ENCODE measurements around the gene PRRT3. TPM values are rescaled to one million over a fixed set of nuclear protein-coding genes. Genes with fewer than 3 reads are reported as not detected.

PRRT3 gene
- total RNA-seq (10 to 100 TPM in 2 of 5 experiments, 1 to 10 TPM in 3; 5.1 to 10.8 (median 8.8) TPM), polyA plus RNA-seq (1 to 10 TPM; 5.4 to 6.4 TPM), total RNA-seq (15.2 reads per million, percentile 44 among the genes with 10 or more reads in this experiment)

- Histone ChIP-seq H3K36me3 (ENCODE audit: control insufficient read depth in 2 of 3, insufficient read depth in 3 of 3, low read length in 3 of 3) (peaks cover 0 to 11% (median 0%) of the 10 kb centered on the region in 3 experiments), H3K27me3 (ENCODE audit: control insufficient read depth in 2 of 2, insufficient read depth in 2 of 2, low read length in 2 of 2) (no peaks in the 10 kb centered on the region), H3K27ac (ENCODE audit: low read depth, low read length) (peak within 1 kb of the TSS; percentile 60), H3K9me3 (ENCODE audit: control insufficient read depth in 2 of 3, low read length in 3 of 3) (no peaks in the 10 kb centered on the region), H3K4me1 (ENCODE audit: control insufficient read depth in 2 of 2, insufficient read depth in 2 of 2, low read length in 2 of 2) (peaks cover 11 to 15% of the 10 kb centered on the region in 2 donors), H3K4me3 (ENCODE audit: low read length) (peak within 1 kb of the TSS; percentile 51)
- CTCF ChIA-PET, result interaction anchor here (1.7 kb wide), 1 partner anchor 19 kb away, joined by 7 read pairs; the partner anchor contains the start of gene CRELD1
- Mint-ChIP-seq H3K4me1 (peaks cover 10 to 24% (median 16%) of the 10 kb centered on the region in 7 donors), H3K27me3 (no peaks in the 10 kb centered on the region), H3K27ac (peak within 1 kb of the TSS in 8 of 9 donors; percentile 36 to 70 (median 62)), H3K4me3 (peak within 1 kb of the TSS; percentile 83 to 91 (median 86)), H3K36me3 (no peaks in the 10 kb centered on the region), H3K9me3 (no peaks in the 10 kb centered on the region)
- peak; percentile 89 for ATAC-seq
- DNase-seq, result peak; percentile 23 to 63 (median 51)
- intact Hi-C loops (cut with micrococcal nuclease), result loop anchor here (1.0 to 5.0 kb wide), 4 partner anchors 19 to 62 kb away; partner anchors contain the start of genes EMC3 (in 2 of the 2), CRELD1 (in 1 of the 2) and JAGN1 (in 1 of the 2)
- POLR2A ChIA-PET, result interaction anchor here (0.9 to 5.2 kb wide), 6 partner anchors 17 to 369 kb away, joined by 3 to 43 read pairs (median 6); partner anchors contain the start of genes CRELD1 and SEC13
These were observed at the start of gene PRRT3 for GRCh38 chr3:9951962-9952805. TSS of gene PRRT3 (minus strand) at chr3:9952408. CDS start at chr3:9950115, 2,293 bp downstream.

- no peak overlapping the region for H3K27ac Mint-ChIP-seq
- H3K36me3 Mint-ChIP-seq, result peaks cover 0 to 18% (median 12%) of the 10 kb centered on the region in 5 donors
- no peak for DNase-seq
- CTCF ChIA-PET, result interaction anchor here (0.6 kb wide), 1 partner anchor 256 kb away, joined by 4 read pairs; no protein-coding TSS in a partner anchor
- Histone ChIP-seq H3K4me3 (ENCODE audit: low read length) (no peak overlapping the region), H3K9me3 (ENCODE audit: control insufficient read depth in 2 of 3, low read length in 3 of 3) (no peaks in the 10 kb centered on the region), H3K27ac (ENCODE audit: low read depth, low read length) (no peak overlapping the region), H3K36me3 (ENCODE audit: control insufficient read depth in 2 of 3, insufficient read depth in 3 of 3, low read length in 3 of 3) (peaks cover 0 to 5% (median 0%) of the 10 kb centered on the region in 3 experiments), H3K27me3 (ENCODE audit: control insufficient read depth in 2 of 2, insufficient read depth in 2 of 2, low read length in 2 of 2) (no peaks in the 10 kb centered on the region), H3K4me1 (ENCODE audit: control insufficient read depth in 2 of 2, insufficient read depth in 2 of 2, low read length in 2 of 2) (no peaks in the 10 kb centered on the region)
- H3K4me1 Mint-ChIP-seq, result peaks cover 0 to 5% (median 0%) of the 10 kb centered on the region in 7 donors
- intact Hi-C loops (cut with micrococcal nuclease), result no loop called here
- H3K4me3 Mint-ChIP-seq, result no peak overlapping the region
- ATAC-seq, result no peak
- H3K27me3 Mint-ChIP-seq, result no peaks in the 10 kb centered on the region
- POLR2A ChIA-PET, result no interaction called here
- H3K9me3 Mint-ChIP-seq, result no peaks in the 10 kb centered on the region
These were observed 48.5 kb upstream of the PRRT3 start for GRCh38 chr3:10000686-10001085.

GRCh38 chr3:9994086-9994844, 42.1 kb upstream of the PRRT3 start:
- H3K9me3 Mint-ChIP-seq, result no peaks in the 10 kb centered on the region
- H3K36me3 Mint-ChIP-seq, result peaks cover 0 to 9% (median 5%) of the 10 kb centered on the region in 5 donors
- H3K27ac Mint-ChIP-seq, result no peak overlapping the region
- Histone ChIP-seq H3K4me1 (ENCODE audit: control insufficient read depth in 2 of 2, insufficient read depth in 2 of 2, low read length in 2 of 2) (no peaks in the 10 kb centered on the region), H3K27ac (ENCODE audit: low read depth, low read length) (no peak overlapping the region), H3K27me3 (ENCODE audit: control insufficient read depth in 2 of 2, insufficient read depth in 2 of 2, low read length in 2 of 2) (no peaks in the 10 kb centered on the region), H3K36me3 (ENCODE audit: control insufficient read depth in 2 of 3, insufficient read depth in 3 of 3, low read length in 3 of 3) (peaks cover 0 to 5% (median 0%) of the 10 kb centered on the region in 3 experiments), H3K4me3 (ENCODE audit: low read length) (no peak overlapping the region), H3K9me3 (ENCODE audit: control insufficient read depth in 2 of 3, low read length in 3 of 3) (no peaks in the 10 kb centered on the region)
- intact Hi-C loops (cut with micrococcal nuclease), result loop anchor here in 1 of 2 donors (1.0 kb wide), 1 partner anchor 53 kb away; no protein-coding TSS in a partner anchor
- H3K4me3 Mint-ChIP-seq, result no peak overlapping the region
- no peak for ATAC-seq
- DNase-seq, result no peak
- POLR2A ChIA-PET, result interaction anchor here (0.7 kb wide), 3 partner anchors 11 to 192 kb away, joined by 3 to 5 read pairs (median 4); no protein-coding TSS in a partner anchor
- H3K27me3 Mint-ChIP-seq, result no peaks in the 10 kb centered on the region
- peaks cover 0 to 3% (median 0%) of the 10 kb centered on the region in 7 donors for H3K4me1 Mint-ChIP-seq
- CTCF ChIA-PET, result interaction anchor here (0.5 kb wide), 1 partner anchor 81 kb away, joined by 3 read pairs; no protein-coding TSS in a partner anchor

GRCh38 chr3:9986230-9986725, 34.1 kb upstream of the PRRT3 start:
- ChIA-PET CTCF (interaction anchor here (0.6 to 1.2 kb wide), 4 partner anchors 10 to 277 kb away, joined by 3 read pairs; no protein-coding TSS in a partner anchor), POLR2A (interaction anchor here (0.6 to 2.9 kb wide), 14 partner anchors 9 to 1614 kb away, joined by 3 to 24 read pairs (median 4); partner anchors contain the start of genes CRELD1, FANCD2, JAGN1 and TATDN2)
- peak; percentile 52 for ATAC-seq
- Histone ChIP-seq H3K36me3 (ENCODE audit: control insufficient read depth in 2 of 3, insufficient read depth in 3 of 3, low read length in 3 of 3) (peaks cover 0 to 8% (median 0%) of the 10 kb centered on the region in 3 experiments), H3K4me3 (ENCODE audit: low read length) (peak overlapping the region; percentile 100), H3K27ac (ENCODE audit: low read depth, low read length) (peak overlapping the region; percentile 96), H3K9me3 (ENCODE audit: control insufficient read depth in 2 of 3, low read length in 3 of 3) (no peaks in the 10 kb centered on the region), H3K27me3 (ENCODE audit: control insufficient read depth in 2 of 2, insufficient read depth in 2 of 2, low read length in 2 of 2) (no peaks in the 10 kb centered on the region), H3K4me1 (ENCODE audit: control insufficient read depth in 2 of 2, insufficient read depth in 2 of 2, low read length in 2 of 2) (peaks cover 13 to 15% of the 10 kb centered on the region in 2 donors)
- H3K27me3 Mint-ChIP-seq, result no peaks in the 10 kb centered on the region
- peak overlapping the region; percentile 95 to 100 (median 98) for H3K27ac Mint-ChIP-seq
- H3K4me3 Mint-ChIP-seq, result peak overlapping the region; percentile 95 to 99 (median 98)
- peaks cover 0 to 4% (median 0%) of the 10 kb centered on the region in 11 donors for H3K9me3 Mint-ChIP-seq
- H3K4me1 Mint-ChIP-seq, result peaks cover 0 to 48% (median 35%) of the 10 kb centered on the region in 7 donors
- intact Hi-C loops (cut with micrococcal nuclease), result loop anchor here (1.0 to 5.0 kb wide), 16 partner anchors 25 to 335 kb away; partner anchors contain the start of genes BRK1 (in 2 of the 2), CRELD1 (in 2 of the 2), JAGN1 (in 2 of the 2) and TADA3 (in 2 of the 2)
- no peak for DNase-seq
- peaks cover 0 to 3% (median 0%) of the 10 kb centered on the region in 5 donors for H3K36me3 Mint-ChIP-seq

- Histone ChIP-seq H3K27ac (ENCODE audit: low read depth, low read length) (no peak overlapping the region), H3K4me1 (ENCODE audit: control insufficient read depth in 2 of 2, insufficient read depth in 2 of 2, low read length in 2 of 2) (peaks cover 0 to 3% of the 10 kb centered on the region in 2 donors), H3K4me3 (ENCODE audit: low read length) (no peak overlapping the region), H3K27me3 (ENCODE audit: control insufficient read depth in 2 of 2, insufficient read depth in 2 of 2, low read length in 2 of 2) (no peaks in the 10 kb centered on the region), H3K36me3 (ENCODE audit: control insufficient read depth in 2 of 3, insufficient read depth in 3 of 3, low read length in 3 of 3) (peaks cover 0 to 37% (median 4%) of the 10 kb centered on the region in 3 experiments), H3K9me3 (ENCODE audit: control insufficient read depth in 2 of 3, low read length in 3 of 3) (no peaks in the 10 kb centered on the region)
- POLR2A ChIA-PET, result no interaction called here
- H3K4me1 Mint-ChIP-seq, result peaks cover 6 to 28% (median 23%) of the 10 kb centered on the region in 7 donors
- DNase-seq (no peak), ATAC-seq (no peak)
- CTCF ChIA-PET, result interaction anchor here (0.6 to 0.7 kb wide), 2 partner anchors 106 to 306 kb away, joined by 3 to 4 read pairs; no protein-coding TSS in a partner anchor
- intact Hi-C loops (cut with micrococcal nuclease), result no loop called here
- H3K27ac Mint-ChIP-seq, result no peak overlapping the region
- peaks cover 8 to 24% (median 11%) of the 10 kb centered on the region in 5 donors for H3K36me3 Mint-ChIP-seq
- H3K27me3 Mint-ChIP-seq, result no peaks in the 10 kb centered on the region
- H3K9me3 Mint-ChIP-seq, result no peaks in the 10 kb centered on the region
- no peak overlapping the region for H3K4me3 Mint-ChIP-seq
These were observed 28.0 kb upstream of the PRRT3 start for GRCh38 chr3:9980251-9980650.

All from naive thymus-derived CD4-positive, alpha-beta T cell (primary cell).